GM21723 (cell line): ENCODE measurements around the gene DST.
A peak's percentile ranks its signal among the peaks of the same experiment; 100 is the strongest.
"Not testable (repeated sequence)": the region's sequence is repeated elsewhere in the genome, so short reads cannot be mapped to it uniquely, and the experiment has no call there.

ENCODE experiments used
- ATAC-seq: cut with Tn5 transposase; IDR thresholded peaks from one replicate; pipeline ENCODE4 v1.9.1; 2021; ENCODE audit warnings: mild to moderate bottlenecking, moderate library complexity; ENCODE audit not compliant: unreplicated experiment

The DST gene

DNA sequence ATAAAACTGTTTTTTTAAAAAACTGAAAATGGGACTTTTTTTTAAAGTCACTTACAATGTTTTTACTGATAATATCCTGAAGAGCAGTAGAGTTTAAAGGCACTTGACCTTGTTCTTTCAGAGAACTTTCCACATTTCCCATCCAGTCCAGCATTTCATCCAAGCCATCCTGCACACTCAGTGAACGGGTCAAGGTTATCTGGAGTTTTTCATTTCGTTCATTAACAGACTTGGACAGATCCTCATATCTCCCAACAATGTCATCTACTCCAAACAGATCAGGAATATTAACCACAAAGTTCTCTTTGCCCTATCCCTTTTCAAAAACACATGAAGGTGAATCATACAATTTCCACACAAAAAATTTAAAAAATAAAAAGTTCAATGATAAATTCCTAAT is 69.1 kb downstream of the DST start:
- ATAC-seq: no peak

DNA sequence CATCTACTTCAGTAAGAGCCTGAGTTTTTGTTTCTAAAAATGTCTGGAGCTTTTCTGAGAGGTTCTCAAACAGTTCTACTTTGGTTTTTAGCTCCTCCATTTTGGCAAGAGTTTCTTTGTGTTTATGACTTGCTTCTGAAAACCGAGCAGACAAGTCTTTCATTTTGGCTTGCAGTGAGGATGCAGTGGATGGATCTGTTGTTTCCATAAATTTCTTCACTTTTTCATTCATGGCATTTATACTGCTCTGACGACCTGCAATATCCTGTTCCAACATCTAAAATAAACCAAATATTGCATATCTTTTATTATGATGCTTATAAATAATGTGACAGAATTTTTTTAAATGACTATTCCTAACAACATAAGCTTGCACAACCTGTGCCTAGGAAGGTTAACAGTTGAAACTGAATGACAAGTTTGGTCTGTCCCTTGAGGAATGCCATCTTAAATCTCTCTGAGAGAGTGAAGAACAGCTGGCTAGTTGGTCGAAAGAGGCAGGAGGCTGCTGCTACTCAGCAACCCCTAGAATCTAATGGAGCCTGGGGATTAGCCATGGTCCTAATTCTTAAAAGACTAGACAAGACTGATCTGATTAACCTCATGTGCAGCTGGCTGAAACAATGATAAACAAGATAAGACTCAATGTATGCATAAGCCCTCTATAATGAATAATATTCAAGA is 69.8 kb downstream of the DST start:
- no peak for ATAC-seq

DNA sequence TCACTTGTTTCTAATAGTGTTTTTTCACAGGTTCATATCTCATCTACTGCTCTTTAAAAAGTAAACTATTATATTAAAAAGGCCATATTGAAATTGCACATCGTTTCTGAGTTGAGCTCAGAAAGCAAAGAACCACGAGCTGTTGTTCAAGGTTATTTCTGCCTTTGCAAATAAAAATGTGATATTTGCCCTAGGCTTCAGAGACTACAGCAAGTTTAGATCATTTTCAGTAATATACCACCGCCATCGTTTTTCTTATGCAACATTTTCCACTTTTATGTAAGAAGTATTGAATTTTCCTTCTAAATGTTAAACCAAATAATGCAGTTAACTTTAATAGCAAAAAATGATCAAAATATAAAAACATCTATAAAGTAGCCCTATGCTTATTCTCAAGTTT is 71.1 kb downstream of the DST start:
- no peak for ATAC-seq

DNA sequence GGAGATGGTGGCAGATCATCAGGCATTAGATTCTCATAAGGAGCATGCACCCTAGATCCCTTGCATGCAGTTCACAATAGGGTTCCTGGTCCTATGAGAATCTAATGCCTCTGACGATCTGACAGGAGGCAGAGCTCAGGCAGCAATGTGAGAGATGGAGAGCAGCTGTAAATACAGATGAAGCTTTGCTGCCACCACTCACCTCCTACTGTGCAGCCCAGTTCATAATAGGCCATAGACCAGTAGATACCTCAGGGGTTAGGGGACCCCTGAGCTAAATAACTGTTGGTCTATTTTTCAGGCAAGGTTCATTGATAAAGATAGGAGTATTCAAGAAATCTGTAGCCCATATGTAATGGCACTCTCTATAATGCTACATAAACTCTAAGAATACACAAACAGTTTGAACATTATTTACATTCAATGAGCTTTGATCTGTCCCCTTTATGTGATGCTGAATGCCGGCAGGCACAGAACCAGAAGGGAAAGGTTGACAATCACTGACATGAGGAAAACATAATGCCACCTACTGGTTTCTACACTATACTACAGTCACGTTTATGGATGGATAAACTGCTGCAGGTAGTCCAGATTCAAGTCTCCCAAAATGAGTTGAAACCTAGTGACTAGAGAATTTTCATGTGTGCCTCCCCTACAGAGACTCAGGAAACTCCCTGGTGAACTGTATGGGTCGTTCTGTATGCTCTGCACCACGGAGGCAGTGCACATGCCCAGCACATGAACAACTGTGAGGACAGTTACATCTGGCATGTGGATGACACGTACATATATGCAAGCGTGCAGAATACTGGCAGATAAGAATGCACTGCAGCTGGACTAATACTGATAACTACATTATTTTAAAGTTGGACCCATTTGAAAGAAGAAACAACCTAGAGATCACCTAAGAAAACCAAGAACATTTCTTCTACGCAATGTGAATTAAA is 72.0 kb downstream of the DST start:
- ATAC-seq: peak; percentile 85

DNA sequence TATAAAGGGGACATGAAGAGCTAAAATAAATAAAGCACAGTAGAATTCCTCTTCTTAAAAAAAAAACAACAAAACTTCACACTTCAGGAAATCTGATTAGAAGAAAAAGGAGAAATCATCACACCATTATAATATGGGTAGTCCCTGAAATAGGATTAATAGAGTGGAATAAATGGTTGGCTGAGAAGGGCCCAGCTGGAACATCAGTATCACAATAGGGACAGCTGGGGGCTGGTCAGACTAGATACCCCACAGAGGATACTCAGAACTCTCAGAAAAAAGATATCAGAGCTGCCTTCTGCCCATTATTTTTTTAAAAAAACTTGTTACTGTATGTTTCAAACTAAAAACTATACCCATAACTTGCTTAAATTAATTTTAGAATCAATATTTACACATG is 75.2 kb downstream of the DST start:
- no peak for ATAC-seq

DNA sequence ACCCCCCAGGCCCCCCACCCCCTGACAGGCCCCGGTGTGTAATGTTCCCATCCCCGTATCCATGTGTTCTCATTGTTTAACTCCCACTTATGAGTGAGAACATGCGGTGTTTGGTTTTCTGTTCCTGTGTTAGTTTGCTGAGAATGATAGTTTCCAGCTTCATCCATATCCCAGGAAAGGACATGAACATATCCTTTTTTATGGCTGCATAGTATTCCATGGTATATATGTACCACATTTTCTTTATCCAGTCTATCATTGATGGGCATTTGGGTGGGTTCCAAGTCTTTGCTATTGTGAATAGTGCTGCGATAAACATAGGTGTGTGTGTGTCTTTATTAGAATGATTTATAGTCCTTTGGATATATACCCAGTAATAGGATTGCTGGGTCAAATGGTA is 80.0 kb downstream of the DST start:
- ATAC-seq: not testable (repeated sequence)

DNA sequence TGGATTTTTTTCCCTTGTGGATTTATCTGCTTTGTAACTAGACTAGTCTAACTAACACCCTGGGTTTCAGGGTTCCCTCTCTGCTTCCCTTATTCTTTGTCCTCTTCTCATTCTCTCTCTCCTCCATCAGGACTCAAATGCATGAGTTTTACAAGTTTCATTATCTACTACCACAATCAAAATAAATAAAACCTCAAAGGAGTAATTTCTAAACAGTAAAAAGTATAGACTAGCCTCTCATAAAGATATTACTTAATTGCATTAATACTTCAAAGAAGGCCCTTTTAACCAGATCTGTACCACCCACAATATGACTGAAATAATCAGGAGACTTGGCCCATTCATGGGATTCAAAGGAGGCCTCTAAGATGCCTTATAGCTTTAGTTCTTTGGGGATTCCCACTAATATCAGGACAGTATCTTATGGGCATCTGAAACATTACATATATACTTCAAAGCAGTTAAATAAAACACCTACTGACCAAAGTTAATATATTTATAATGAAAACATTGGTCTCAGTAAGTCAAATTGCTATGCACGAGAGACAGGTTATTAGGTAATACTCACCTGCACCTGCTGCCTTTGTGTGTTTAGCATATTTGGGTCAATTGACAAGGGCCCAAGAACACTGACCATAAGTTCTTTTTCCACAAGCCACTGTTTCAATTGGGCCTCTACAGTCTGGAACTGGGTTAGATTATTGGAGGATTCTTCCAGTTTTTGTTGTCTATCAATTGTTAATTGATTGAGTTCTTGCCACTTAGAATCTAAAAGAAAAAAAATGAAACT is 85.7 kb downstream of the DST start:
- no peak for ATAC-seq

DNA sequence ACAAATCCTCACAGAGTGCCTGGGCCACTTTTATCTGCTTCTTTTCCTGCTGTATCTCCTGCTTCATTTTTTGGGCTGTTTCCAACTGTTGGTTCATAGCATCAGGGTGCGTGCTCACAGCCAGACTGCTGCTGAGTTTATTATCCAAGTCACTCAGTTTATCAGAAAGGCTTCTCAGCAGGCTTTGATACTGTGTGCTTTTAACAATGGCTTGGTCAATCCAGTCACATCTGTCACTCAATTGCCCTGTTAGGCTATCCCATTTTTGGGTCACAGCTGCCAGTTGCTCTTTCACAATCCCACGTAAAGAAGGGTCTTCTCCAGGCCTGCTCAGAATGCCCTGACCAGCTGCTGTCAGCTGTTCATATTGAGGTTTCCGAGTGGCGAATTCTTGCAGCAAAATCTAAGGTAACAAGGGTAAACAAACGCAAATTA is 87.2 kb downstream of the DST start:
- no peak for ATAC-seq

DNA sequence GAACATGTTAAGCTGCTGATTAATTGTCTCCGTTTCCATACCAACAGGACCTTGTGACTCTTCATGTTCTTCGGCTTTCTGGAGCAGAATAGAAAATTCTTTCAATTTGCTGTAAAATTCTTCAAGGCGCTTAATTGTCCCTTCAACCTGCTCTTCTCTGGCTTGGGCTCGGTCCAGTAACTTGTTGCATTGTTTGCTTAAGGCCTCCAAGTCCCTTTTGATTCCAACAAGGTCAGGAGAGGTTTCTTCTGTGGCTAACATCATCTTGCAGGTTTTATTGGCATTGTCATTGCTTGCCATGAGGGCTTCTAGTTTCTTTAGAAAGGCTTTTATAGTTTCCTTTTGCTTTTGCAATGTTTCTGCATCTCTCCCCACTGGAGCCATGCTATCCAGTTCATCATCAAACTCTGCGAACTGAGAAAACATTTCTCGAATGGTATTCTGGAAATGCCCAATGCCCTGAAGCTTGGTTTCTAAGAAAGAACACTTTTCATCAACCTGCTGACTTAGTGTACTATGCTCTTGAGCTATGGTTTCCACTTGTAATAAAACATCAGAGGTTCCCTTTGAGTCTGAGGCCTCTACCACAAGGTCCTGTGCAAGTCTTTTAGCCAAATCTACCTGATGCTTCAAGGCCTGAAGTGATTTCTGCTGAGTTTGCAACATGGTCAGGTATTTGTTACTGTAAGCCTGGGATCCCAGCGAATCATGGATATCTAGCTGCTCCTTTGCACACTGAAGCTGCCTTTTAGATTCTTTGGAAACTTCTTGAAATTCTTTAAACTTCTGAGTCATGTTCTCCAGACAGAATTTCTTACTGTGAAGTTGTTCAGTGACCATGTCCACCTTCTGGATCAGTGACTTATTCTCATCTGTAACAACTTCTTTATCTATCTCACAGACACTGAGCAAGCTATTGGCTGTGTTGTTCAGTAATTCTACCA is 90.2 kb downstream of the DST start:
- ATAC-seq: no peak

DNA sequence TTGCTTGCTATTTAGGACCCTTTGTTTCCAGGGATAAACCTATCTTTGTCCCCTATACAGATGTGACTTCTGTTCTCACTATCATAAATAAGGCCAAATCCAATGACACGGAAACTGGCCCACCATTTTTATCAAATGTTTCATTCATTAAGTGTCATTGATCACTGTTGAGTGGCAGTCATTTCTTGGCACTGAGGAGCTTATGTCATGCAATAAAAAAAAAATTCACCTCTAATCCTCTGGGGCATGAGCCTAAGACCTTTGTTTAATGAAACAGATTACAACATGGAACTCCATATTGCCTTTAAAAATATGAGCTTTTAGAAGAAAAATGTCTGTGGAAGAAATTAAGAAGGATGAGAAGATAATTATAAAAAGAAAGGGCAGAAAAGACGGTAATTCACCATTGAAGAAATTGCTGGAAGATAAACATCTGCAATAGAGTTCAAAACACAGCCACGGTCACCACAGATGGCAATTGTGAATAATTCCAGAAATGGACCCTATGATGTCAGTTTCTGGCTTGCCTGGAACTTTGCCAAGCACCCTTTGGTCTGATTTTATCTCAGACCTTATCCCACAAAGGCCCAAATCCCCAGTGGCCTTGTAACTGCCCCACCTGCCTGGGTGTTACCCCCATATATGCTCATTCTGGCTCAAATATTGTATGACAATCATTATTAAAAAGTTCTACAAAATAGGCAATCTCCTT is 91.1 kb downstream of the DST start:
- ATAC-seq: no peak

DNA sequence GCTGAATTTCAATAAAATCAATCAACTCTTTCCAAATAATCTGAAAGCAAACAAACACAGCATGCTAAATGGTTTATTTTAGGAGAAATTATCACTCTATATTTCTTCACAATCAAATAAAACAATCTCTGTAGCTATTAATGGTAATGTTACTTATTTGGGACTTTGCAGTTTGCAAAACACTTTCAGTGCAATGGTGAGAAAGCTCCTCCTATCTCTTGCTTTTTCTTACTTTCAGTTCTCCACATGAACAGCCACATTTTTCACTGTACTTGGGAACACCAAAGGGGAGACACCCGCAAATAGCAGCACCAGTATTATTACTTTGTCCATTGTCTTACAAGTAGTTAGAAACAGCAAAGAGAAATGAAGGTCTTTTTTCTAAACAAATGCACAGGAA is 92.4 kb downstream of the DST start:
- no peak for ATAC-seq

DNA sequence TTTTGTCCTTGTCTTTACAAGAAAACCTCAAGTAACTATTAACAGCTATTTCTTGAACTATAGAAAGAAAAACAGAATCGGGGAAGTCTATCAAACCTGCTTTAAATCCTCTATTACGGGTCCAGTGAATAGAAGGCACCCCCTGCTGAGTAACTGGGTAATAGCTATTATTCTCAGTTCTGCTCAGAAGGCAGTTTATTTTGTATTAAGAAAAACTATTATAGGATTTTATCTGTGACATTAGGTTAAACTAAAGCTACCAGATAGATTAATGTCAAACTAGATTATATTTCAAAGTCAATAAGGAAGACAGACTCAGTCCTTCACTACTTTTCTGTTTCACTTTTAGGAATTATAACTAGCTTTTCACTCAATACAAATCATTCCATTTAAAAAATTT is 93.7 kb downstream of the DST start:
- ATAC-seq: no peak

DNA sequence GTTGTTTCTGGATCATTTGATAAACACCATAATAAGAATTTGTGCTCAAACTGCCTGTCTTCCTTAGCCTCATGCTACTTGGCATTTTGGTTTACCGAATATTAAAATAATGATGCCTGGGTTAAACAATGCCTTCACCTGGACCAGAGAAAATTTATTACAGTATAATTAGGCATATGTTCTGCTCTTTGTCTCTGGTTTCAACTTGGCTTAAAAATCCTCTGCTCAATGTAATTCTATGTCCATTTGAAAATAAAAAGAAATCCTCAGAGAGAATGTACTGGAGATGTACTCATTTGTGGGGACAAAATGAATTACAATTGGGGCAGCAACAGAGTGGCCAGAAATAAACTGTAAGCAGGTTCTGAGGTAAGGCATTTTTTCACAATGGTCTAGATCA is 95.0 kb downstream of the DST start:
- ATAC-seq: no peak

DNA sequence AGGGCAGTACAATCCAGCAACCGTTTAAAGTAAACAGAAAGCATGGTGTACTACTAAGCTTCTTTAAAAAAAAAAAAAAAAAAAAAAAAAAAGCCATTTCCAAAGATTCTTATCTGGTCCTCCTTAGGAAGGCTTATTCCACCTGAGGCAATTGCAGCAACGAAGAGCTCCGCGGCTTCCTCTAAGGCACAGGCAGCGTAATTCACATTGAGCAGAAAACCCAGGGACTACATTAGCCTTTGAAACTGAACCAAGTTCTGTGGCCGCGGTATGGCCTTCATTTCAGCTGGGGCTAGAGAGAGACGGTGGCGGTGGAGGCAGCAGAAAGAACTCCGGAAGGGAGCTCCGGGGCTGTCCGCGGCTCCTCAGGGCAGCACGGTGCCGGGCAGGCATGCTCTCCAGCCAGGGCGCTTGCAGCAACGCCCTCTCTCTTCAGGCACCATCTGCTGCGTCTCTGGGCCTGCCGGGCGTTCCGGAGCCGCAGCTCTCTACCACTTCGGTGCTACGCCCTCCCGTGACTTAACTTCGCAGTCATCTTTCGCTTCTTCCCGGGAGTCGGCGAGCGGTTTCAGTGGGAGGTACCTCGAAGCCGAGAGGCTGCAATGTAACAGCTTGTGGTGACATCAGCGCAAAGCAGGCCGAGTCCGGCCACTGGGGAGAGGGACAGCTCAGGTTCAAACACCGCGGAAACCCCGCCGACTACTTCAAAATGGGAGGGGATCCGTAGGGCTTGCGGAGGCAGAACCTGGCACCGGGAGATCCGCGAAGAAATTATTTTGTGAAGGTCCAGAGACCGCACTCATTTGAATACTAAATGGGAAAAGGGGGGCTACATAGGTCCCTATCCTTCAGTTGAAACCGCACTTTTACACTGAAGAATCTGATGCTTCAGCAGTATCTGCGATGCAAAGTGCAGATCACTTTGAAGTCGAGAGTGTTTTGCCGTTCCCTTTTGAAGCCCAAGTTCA is 100.0 kb downstream of the DST start:
- ATAC-seq: peak; percentile 96

DNA sequence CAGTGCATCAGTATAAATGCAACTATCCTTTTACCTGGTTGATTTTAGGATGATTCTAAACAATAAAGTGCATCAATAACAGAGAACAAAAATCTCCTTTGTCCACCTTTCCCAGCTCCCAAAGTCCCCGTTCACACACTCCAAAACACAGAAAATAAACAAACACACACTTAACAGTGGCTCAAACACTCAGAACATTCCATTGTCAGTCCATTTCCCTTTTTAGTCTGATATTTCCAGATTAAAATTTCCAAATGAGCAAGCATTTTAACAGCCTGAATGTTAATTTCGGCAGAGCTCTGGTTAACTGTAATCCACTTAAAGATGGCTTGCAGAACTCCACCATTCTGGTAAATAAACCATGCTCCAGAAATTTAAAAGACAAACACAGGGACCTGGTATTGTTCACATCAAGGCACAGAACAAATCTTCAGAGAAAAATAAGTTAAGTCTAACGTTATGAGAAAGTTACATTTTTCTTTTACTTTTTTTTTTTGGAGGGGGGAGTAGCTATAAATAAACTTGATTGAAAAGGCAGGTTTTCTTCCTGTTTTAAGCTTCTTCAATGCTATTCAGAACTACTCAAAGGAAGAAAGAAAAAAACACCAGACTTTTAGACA is 100.8 kb downstream of the DST start:
- ATAC-seq: no peak

DNA sequence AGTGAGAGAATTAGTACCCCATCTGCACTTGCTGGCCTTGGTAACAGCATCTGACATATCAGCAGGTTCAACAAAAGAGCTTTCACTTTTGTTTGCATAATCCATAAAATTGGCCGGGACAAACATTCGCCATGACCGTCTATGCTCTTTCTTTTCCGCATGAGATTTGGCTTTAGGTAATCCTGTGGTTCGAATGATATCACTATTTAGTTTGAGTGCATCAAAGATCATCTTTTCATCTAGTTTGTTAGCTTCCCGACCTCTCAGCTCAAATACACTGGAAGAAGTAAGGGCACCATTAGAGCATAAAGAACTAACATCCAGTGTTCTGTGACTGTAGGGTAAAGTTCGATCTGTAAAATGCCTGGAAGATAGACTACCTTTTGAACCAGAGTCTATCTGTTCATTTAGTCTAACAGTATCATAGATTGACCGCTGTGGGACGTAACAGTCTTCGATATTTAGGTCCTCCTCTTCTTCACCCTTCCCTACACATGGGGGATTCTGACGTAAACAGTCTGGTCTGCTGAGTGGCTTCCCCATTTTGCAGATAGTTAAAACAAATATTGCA is 101.6 kb downstream of the DST start:
- no peak for ATAC-seq

DNA sequence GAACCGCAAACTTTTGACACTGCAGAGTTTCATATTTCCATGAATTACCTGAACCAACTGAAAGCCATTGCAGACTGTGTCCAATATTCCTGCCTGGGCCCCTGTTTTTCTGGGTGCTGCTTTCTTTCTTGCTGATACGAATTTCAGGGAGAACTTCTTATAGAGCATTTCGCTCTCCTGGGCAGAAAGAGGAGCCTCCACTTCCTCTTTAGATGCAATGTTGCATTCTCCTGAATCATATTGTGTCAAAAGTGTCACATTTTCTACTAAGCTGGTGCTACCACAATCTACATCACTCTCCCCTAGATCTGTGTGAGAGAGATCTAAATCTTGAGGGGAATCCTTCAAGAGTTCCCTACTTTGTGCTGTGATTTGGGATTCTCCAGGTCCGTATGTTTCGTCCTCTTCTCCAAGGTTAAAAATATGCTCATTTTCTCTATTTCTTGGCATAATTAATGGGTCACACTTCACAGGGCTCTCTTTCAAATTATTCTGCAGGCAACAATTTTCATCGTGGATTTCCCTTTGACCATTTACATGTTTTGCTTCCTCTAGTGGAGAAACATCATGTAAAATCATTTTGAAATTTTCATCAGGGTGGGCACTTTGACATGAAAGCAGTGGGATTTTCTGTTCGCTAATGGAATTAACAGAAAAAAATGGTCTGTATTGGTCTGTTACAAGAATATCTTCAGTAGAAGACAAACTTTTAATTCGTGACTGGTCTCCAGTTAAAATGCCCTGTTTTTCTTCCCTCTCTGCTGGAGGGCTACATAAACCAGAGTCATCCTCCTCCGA is 102.3 kb downstream of the DST start:
- ATAC-seq: no peak
